Endothelial cell of umbilical vein (primary cell): ENCODE results near the gene PTPRZ1. TPM values are rescaled to one million over a fixed set of nuclear protein-coding genes. Genes with fewer than 3 reads are reported as not detected.

ENCODE experiments used
- BruUV-seq: library from RNA; stranded (reverse); fragments of 400-500 nt; replicated peaks from 2 replicates; lab custom pipeline; 2021; lab: Mats Ljungman, UMichigan
- CTCF ChIA-PET: fragments of 300-600, 350-600 bp; sonication (Branson Sonifier 250); formaldehyde crosslinking; loops from one replicate; lab custom pipeline; 2021; ENCODE audit warnings: antibody characterized with exemption, inconsistent platforms; lab: Charles Lee
- POLR2A ChIA-PET: fragments of 300-600, 350-600 bp; sonication (Branson Sonifier 250); formaldehyde crosslinking; loops from one replicate; lab custom pipeline; 2021; ENCODE audit warnings: antibody characterized with exemption, inconsistent platforms; lab: Charles Lee
- DNase-seq: peaks from one replicate; pipeline ENCODE4 v3.0.0-alpha.2; 2011; ENCODE audit warnings: low read depth, low spot score
- FAIRE-seq: peaks from 2 replicates; lab custom pipeline; 2011; peaks lifted over from hg19 to GRCh38; lab: Jason Lieb, UNC
- H2AFZ ChIP-seq: 2 replicates; pipeline ENCODE4 v1.6.0; 2012; ENCODE audit warnings: low read depth, low read length, control low read depth, inconsistent platforms
- H3K27ac ChIP-seq: 2 replicates; pipeline ENCODE4 v1.5.1; 2011; ENCODE audit warnings: low read depth, mild to moderate bottlenecking, control low read depth, low read length, moderate library complexity; ENCODE audit not compliant: insufficient read depth
- H3K27me3 ChIP-seq, 2 experiments: 2 replicates each; pipeline versions ENCODE4 v1.6.0 to v1.6.1; 2011; ENCODE audit warnings: low read length in 2 of 2, mixed read lengths in 1 of 2; ENCODE audit not compliant: control insufficient read depth in 2 of 2, insufficient read depth in 2 of 2
- H3K36me3 ChIP-seq, 2 experiments: 2 replicates in 1 of 2; 3 replicates in 1 of 2; pipeline ENCODE4 v1.5.1; 2011; ENCODE audit warnings: low read length in 2 of 2, mild to moderate bottlenecking in 1 of 2, moderate library complexity in 1 of 2; ENCODE audit not compliant: control insufficient read depth in 2 of 2, insufficient read depth in 2 of 2; ENCODE audit errors: extremely low read depth in 1 of 2
- H3K4me1 ChIP-seq: 3 replicates; pipeline ENCODE4 v1.5.1; 2011; ENCODE audit warnings: mild to moderate bottlenecking, low read length; ENCODE audit not compliant: control insufficient read depth, insufficient read depth; ENCODE audit errors: extremely low read depth
- H3K4me2 ChIP-seq: 2 replicates; pipeline ENCODE4 v1.6.1; 2011; ENCODE audit warnings: low read length, control low read depth, mixed read lengths; ENCODE audit not compliant: insufficient read depth
- H3K4me3 ChIP-seq, 3 experiments: fragments of 200-600 bp in 1 of 3; sonication (generic), shearing (Covaris generic) in 1 of 3; replicated peaks in 1 of 3; 2 replicates each; pipeline ENCODE4 v1.5.1; 2011 to 2016; ENCODE audit warnings: control low read depth in 3 of 3, low read length in 3 of 3, mild to moderate bottlenecking in 2 of 3, inconsistent platforms in 1 of 3, low read depth in 1 of 3, moderate library complexity in 1 of 3; ENCODE audit not compliant: insufficient read depth in 1 of 3
- H3K79me2 ChIP-seq: 2 replicates; pipeline ENCODE4 v1.6.0; 2012; ENCODE audit warnings: low read length, inconsistent platforms; ENCODE audit not compliant: control insufficient read depth, insufficient read depth
- H3K9ac ChIP-seq: replicated peaks from 2 replicates; pipeline ENCODE3; 2011; ENCODE audit warnings: low read length, control low read depth; ENCODE audit not compliant: insufficient read depth; ENCODE audit errors: extremely low read depth
- H3K9me1 ChIP-seq: replicated peaks from 3 replicates; pipeline ENCODE4 v1.6.0; 2011; ENCODE audit warnings: mild to moderate bottlenecking, low read length; ENCODE audit not compliant: control insufficient read depth, insufficient read depth; ENCODE audit errors: extremely low read depth
- H3K9me3 ChIP-seq: replicated peaks from 2 replicates; pipeline ENCODE4 v1.5.1; 2012; ENCODE audit warnings: low read length, inconsistent platforms; ENCODE audit not compliant: control insufficient read depth, insufficient read depth
- H4K20me1 ChIP-seq: replicated peaks from 2 replicates; pipeline ENCODE3; 2011; ENCODE audit warnings: mild to moderate bottlenecking, low read length; ENCODE audit not compliant: control insufficient read depth, insufficient read depth; ENCODE audit errors: extremely low read depth
- EZH2 ChIP-seq: IDR thresholded peaks from 2 replicates; pipeline ENCODE4 v1.6.1; 2012; ENCODE audit warnings: borderline replicate concordance, low read depth, mild to moderate bottlenecking, moderate library complexity, low read length, inconsistent platforms; ENCODE audit not compliant: severe bottlenecking
- FOS ChIP-seq: IDR thresholded peaks from 2 replicates; pipeline ENCODE4 v1.6.1; 2011; ENCODE audit warnings: mild to moderate bottlenecking, low read length, moderate library complexity, borderline replicate concordance; ENCODE audit not compliant: insufficient read depth
- GATA2 ChIP-seq: IDR thresholded peaks from 2 replicates; pipeline ENCODE4 v1.7.0; 2011; ENCODE audit warnings: low read depth, mild to moderate bottlenecking, moderate library complexity, mixed read lengths, low read length; ENCODE audit not compliant: insufficient read length, insufficient read depth
- JUN ChIP-seq: IDR thresholded peaks from 2 replicates; pipeline ENCODE4 v1.6.1; 2011; ENCODE audit warnings: borderline replicate concordance, low read depth; ENCODE audit not compliant: insufficient read length, insufficient read depth
- MYC ChIP-seq: IDR thresholded peaks from one replicate; pipeline ENCODE4 v1.6.1; 2011; ENCODE audit warnings: mild to moderate bottlenecking, low read depth, low read length
- POLR2A ChIP-seq: IDR thresholded peaks from 2 replicates; pipeline ENCODE4 v1.6.1; 2012; ENCODE audit warnings: low read depth, mild to moderate bottlenecking, control low read depth, low read length
- POLR2AphosphoS5 ChIP-seq: IDR thresholded peaks from 2 replicates; pipeline ENCODE4 v1.6.1; 2012; ENCODE audit warnings: low read depth, mild to moderate bottlenecking, control low read depth, low read length, moderate library complexity; ENCODE audit not compliant: insufficient read depth
- dilution Hi-C: fragments of 300-500 bp; cut with MboI; formaldehyde crosslinking; loops from one replicate; pipeline ENCODE4 v1.15.0; 2019; ENCODE audit warnings: low sequenced_read_pairs; ENCODE audit not compliant: extremely low pct_ligation_motif_present
- intact Hi-C: fragments of 100-400 bp; cut with micrococcal nuclease; formaldehyde crosslinking; loops from one replicate; pipeline ENCODE4 v1.10.0; 2022
- polyA plus RNA-seq, 4 experiments: library from polyadenylated mRNA; depleted of rRNA in 3 of 4; stranded (reverse) in 3 of 4; unstranded in 1 of 4; fragments of >200 nt; gene quantifications; 2 replicates each; pipeline versions ENCODE4 v1.2.1 to v1.2.3, GENCODE V29; 2011 to 2012; ENCODE audit warnings: missing spikeins in 1 of 4
- total RNA-seq: library from RNA; stranded (reverse); gene quantifications from 2 replicates; pipeline ENCODE4 v1.2.3, GENCODE V29; 2021
- TF ChIP-seq, protein P1 (sequence below), 2 donors: IDR thresholded peaks; 1 replicate in 1 of 2; 2 replicates in 1 of 2; pipeline ENCODE4 v1.5.1; 2011; ENCODE audit warnings: low read length in 2 of 2, mild to moderate bottlenecking in 2 of 2, moderate library complexity in 2 of 2, control low read depth in 1 of 2, inconsistent platforms in 1 of 2, low read depth in 1 of 2; ENCODE audit not compliant: insufficient read depth in 1 of 2; ENCODE audit errors: extremely low read depth in 1 of 2
- TF ChIP-seq, protein P2 (sequence below): IDR thresholded peaks from 2 replicates; pipeline ENCODE4 v1.6.1; 2011; ENCODE audit not compliant: insufficient read depth, insufficient read length

PTPRZ1 gene
- total and polyA plus RNA-seq, 2 donors (not counting 3 experiments of a cell fraction or from before 2014, with no cell fraction given) = 0.07 TPM; not detected in 1

DNA sequence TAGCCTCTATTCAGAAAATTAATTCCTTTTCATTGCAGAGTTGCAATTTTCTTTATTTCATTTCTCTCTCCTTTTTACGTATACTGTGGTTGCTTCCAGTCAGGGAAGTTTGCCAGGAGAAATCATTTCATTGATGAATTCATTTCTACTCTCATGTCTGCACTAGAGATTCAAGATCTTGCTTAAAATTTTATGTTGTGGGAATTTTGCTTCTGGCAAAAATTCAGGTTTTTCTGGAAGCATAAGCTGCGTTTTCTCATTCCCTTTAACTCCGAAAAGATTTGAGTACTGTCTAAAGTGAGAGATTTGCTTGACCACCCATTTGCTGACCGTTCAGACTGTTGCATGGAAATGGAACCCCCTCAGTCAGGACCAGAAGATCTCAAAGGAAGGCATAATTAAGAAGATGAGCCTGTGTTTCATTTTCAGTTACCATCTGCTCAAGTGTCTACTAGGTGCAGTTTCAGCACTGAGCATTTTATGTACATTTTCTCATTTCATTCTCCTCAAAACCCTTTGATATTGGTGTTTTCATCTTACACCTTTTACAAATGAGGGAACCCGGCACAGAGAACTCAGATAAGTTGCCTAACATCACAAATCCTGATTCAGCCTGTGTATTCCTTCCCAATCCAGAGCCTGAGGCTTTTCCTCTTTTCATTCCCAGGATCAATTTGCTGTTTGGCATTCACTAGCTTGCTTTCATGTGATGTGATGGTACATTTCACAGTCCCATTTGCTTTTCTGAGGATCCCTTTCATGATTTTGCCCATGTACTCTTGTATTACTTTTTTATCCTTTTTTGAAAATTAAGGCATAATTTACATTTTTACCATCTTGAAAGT lies 3.9 kb downstream of the PTPRZ1 start:
- no peak overlapping the region for H3K9ac ChIP-seq
- no peaks in the 10 kb centered on the region for H3K36me3 ChIP-seq
- no peaks in the 10 kb centered on the region for H3K79me2 ChIP-seq
- ChIA-PET CTCF (interaction anchor here (4.3 kb wide), 1 partner anchor 118 kb away, joined by 31 read pairs; no protein-coding TSS in a partner anchor), POLR2A (no interaction called here)
- H3K9me3 ChIP-seq = no peaks in the 10 kb centered on the region
- H3K9me1 ChIP-seq = no peaks in the 10 kb centered on the region
- H3K4me3 ChIP-seq = no peak overlapping the region
- TF ChIP-seq, protein P1, sequence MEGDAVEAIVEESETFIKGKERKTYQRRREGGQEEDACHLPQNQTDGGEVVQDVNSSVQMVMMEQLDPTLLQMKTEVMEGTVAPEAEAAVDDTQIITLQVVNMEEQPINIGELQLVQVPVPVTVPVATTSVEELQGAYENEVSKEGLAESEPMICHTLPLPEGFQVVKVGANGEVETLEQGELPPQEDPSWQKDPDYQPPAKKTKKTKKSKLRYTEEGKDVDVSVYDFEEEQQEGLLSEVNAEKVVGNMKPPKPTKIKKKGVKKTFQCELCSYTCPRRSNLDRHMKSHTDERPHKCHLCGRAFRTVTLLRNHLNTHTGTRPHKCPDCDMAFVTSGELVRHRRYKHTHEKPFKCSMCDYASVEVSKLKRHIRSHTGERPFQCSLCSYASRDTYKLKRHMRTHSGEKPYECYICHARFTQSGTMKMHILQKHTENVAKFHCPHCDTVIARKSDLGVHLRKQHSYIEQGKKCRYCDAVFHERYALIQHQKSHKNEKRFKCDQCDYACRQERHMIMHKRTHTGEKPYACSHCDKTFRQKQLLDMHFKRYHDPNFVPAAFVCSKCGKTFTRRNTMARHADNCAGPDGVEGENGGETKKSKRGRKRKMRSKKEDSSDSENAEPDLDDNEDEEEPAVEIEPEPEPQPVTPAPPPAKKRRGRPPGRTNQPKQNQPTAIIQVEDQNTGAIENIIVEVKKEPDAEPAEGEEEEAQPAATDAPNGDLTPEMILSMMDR (IDR thresholded peaks at IDR 0.05; ENCODE audit: extremely low read depth in 1 of 2, insufficient read depth in 1 of 2, low read depth in 1 of 2, low read length in 2 of 2) = no peak
- TF ChIP-seq FOS (no peak), MYC (no peak)
- BruUV-seq = no TSS peak
- H3K27me3 ChIP-seq = peaks cover 15 to 51% of the 10 kb centered on the region in 2 experiments
- intact Hi-C loops (no loop called here), dilution Hi-C loops (no loop called here)
- no peaks in the 10 kb centered on the region for H4K20me1 ChIP-seq
- H3K4me2 ChIP-seq = no peak overlapping the region
- peaks cover 9% of the 10 kb centered on the region for H3K4me1 ChIP-seq
- no peak overlapping the region for H2AFZ ChIP-seq
- H3K27ac ChIP-seq = no peak overlapping the region
- FAIRE-seq (no peak), DNase-seq (no peak)

DNA sequence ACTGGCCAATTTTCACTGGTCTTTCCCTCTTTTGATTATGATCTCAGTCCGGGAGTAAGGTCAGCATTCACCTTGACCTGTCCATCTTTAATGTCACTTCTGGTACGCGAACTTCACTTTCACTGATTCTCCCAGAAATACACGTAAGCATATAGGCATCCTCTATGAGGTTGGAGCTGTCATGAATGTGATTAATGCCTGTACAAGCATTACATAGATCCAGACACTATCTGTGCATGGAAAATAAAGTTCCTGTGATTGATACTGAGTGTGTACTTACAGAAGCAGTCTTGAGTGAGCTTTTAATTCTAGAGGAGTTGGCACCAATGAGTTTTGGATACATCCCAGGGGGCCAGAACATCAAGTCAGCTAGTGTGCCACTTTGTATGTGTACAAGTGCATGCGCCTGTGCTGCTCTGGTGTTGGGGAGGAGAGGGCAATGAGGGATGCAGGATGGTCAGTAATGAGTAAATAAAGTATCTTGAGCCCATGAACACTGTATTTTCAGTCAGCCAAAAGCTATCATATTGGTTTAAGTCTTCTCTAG lies 6.0 kb downstream of the PTPRZ1 start:
- H3K79me2 ChIP-seq = no peaks in the 10 kb centered on the region
- no TSS peak for BruUV-seq
- POLR2A ChIA-PET = no interaction called here
- no peaks in the 10 kb centered on the region for H3K9me3 ChIP-seq
- no peak overlapping the region for H3K4me2 ChIP-seq
- no peaks in the 10 kb centered on the region for H3K9me1 ChIP-seq
- no peak overlapping the region for H3K9ac ChIP-seq
- peaks cover 5 to 30% of the 10 kb centered on the region in 2 experiments for H3K27me3 ChIP-seq
- CTCF ChIA-PET = no interaction called here
- H2AFZ ChIP-seq = no peak overlapping the region
- DNase-seq (no peak), FAIRE-seq (no peak)
- TF ChIP-seq GATA2 (no peak), JUN (no peak), POLR2A (no peak), POLR2AphosphoS5 (no peak), EZH2 (no peak), MYC (no peak), FOS (no peak)
- TF ChIP-seq, protein P1 (IDR thresholded peaks at IDR 0.05; ENCODE audit: extremely low read depth in 1 of 2, insufficient read depth in 1 of 2, low read depth in 1 of 2, low read length in 2 of 2) = no peak
- TF ChIP-seq, protein P2, sequence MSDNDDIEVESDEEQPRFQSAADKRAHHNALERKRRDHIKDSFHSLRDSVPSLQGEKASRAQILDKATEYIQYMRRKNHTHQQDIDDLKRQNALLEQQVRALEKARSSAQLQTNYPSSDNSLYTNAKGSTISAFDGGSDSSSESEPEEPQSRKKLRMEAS = no peak
- dilution Hi-C loops (no loop called here), intact Hi-C loops (no loop called here)
- no peaks in the 10 kb centered on the region for H3K4me1 ChIP-seq
- no peaks in the 10 kb centered on the region for H3K36me3 ChIP-seq
- H3K27ac ChIP-seq = no peak overlapping the region
- no peaks in the 10 kb centered on the region for H4K20me1 ChIP-seq
- H3K4me3 ChIP-seq = no peak overlapping the region
